ENCODE data around the gene MSS51.
"Not testable (repeated sequence)": the region's sequence is repeated elsewhere in the genome, so short reads cannot be mapped to it uniquely, and the experiment has no call there.

MSS51 gene

DNA sequence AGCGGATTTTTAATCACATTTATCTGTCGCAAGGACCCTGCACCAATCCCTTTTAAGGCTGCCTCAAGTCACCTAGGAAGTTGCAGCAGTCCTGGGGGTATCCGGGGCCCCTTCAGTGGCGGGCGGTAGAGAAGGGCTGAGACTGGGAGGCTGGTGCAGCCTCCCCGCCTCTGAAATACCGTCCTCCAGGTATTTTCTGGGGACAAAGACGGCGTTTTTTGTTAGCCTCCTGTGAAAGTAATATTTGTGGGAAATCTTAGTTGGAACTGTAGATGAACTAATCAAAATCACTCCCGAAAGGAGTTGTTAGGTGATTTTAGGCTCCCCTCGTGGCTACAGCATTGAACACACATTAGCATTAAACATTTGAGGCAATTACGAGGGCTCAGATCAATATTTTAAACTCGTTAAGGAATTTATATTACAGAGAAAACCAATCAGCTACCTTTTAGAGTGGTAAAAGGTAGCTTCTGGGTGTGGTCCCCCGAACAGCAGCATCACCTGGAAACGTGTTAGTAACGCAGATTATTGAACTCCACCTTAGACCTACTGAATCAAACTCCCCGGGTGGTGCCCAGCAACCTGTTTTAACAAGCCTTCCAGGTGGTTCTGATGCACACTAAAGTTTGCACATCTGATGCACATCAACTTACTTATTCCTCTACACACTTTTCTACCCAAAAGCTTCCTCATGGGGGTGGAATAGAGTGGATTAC lies 19.0 kb downstream of the MSS51 start:
- DNase-seq (ENCODE audit: low read depth in 2 of 2) = no peak

DNA sequence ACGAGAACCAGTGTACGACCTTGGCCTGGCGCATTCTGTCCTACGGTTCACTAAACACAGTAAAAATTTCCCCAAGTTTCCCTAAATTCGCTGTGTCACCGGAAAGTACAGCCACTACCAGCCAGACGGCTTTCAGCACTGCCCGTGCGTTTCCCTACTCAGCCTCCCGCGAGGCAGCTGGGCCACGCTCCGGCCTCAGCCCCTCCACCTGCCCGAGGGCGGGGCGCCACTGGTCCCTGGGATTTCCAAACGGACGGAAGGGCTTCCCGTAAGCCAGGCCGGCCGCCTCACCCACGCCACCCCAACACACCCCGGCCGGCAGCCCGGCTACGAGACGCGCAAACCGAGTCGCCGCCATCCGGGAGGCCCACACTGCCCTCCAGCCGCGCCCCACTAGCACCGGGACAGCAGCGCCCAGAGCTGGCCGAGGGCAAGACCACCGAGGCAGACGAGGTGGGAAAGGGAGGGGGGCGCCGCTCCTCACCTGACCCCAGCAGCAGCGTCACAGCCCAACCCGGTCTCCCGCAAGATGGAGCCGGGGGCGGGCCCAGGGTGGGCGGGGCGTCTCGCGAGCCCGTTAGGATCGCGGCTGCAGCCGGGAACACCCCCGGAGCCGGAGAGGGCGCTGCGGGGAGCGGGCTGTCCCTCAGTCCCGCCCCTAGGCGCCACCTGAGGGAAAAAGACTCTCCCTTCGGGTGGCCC lies 19.7 kb downstream of the MSS51 start, which contains the start of gene ANXA7:
TSS of gene ANXA7 (minus strand) at position 531 of the 702 bp plus-strand sequence. CDS start 13,202 bp downstream, outside the sequence.
- peak; percentile 94 to 95 for DNase-seq (ENCODE audit: low read depth in 2 of 2)

DNA sequence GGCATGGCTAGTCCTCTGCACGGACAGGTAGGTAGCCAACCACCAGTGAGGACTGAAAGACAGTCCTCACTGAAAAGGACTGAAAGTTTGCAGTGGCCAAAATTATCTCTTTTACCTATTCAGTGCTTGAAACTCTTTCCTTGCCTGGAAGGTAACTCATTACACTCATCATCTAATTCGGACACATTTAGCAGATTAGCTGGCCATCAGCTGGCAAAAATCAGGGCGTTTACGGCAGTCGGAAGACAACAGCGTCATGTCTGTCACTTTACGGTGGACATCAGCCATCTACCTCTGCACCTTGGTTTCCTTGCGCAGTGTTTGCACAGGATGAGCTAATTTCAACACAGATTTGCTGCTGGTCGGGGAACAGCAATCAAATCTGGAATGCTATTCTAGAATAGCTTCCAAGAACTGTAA lies 20.2 kb downstream of the MSS51 start:
- DNase-seq (ENCODE audit: low read depth in 2 of 2) = peak; percentile 26 to 32

DNA sequence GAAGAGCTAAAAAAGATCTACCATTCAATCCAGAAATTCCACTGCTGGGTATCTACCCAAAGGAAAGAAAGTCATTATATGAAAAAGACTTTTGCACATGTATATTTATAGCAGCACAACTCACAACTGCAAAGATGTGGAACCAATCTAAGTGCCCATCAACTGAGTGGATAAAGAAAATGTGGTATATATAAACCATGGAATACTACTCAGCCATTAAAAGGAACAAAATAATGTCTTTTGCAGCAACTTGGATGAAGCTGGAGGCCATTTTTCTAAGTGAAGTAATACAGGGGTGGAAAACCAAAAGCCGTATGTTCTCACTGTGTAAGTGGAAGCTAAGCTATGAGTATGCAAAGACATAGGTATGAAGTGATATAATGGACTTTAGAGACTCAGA lies 22.5 kb downstream of the MSS51 start:
- no peak for DNase-seq (ENCODE audit: low read depth in 2 of 2)

DNA sequence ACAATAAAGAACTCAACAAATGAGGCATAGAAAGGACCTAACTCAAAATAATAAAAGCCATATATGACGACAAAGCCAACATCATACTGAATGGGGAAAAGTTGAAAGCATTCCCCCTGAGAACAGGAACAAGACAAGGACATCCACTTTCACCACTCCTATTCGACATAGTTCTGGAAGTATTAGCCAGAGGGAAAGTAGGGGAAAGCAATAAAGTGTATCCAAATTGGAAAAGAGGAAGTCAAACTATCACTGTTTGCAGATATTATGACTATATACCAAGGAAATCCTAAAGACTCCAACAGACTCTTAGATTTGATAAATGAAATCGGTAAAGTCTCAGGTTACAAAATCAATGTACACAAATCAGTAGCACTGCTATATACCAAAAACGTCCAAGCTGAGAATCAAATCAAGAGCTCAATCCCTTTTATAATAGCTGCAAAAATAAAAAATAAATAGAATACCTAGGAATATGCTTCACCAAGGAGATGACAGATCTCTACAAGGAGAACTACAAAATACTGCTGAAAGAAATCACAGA lies 24.3 kb downstream of the MSS51 start:
- no peak for DNase-seq (ENCODE audit: low read depth in 2 of 2)

DNA sequence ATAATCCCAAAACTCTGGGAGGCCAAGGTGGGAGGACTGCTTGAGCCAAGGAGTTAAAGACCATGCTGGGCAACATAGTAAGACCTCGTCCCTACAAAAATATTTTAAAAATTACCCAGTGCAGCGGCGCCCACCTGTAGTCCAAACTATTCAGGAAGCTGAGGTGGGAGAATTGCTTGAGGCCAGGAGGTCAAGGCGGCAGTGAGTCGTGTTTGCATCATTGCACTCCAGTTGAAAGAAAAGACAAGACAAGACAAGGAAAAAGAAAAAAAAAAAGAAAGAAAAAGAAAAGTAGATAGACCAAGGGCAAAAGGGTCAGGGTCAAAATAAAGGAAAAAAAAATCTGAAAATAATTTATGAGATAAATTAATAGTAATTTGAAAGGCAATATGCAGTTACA lies 25.3 kb downstream of the MSS51 start:
- no peak for DNase-seq (ENCODE audit: low read depth in 2 of 2)

DNA sequence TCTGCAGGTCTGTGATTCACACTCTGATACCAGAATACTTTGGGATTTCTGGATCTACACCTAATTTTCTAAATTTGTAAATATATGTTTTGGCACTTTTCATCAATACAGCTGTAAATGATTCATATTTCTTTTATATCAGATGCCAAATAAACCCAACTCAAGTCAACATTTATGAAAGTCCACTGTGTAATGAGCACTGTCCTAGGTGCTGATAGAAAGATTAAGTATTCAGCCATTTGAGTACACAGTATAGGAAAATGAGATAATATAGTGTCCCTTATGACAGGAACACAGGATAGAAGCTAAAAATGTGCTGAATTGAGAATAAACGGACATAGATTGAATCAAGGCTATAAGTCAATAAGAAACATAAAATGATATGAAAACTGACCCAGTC lies 25.9 kb downstream of the MSS51 start:
- no peak for DNase-seq (ENCODE audit: low read depth in 2 of 2)

DNA sequence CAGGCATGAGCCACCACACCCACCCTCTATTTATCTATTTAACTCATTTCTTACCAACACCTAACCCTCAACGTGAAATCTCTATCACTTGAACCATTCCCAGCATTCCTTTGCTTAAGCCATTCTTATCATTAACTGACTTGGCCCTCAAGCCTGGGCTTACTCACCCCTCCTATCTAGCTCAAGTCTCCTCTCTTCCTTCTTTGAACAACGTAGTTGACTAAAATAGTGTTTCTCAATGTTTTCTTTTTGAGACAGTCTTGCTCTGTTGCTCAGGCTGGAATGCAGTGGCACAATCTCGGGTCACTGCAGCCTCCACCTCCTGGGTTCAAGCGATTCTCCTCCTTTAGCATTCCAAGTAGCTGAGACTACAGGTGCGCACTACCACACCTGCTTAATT lies 26.5 kb downstream of the MSS51 start:
- no peak for DNase-seq (ENCODE audit: low read depth in 2 of 2)

DNA sequence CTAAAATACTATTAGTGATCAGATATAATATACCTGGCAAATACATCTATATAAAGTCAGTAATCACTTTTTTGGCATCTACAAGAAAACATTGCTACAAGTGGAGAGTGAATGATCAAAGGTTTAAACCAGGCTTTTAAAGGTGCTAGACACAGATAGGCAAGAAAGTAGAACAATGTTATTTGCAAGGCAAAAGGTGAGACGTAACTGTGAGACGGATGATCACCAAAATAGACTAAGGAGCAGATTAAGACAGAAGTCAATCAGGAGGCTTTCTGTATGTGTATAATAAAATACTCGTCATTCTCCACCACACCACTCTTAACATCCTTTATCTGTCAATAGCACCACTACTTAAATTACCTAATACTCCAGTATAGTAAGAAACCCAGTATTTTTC lies 27.8 kb downstream of the MSS51 start:
- no peak for DNase-seq (ENCODE audit: low read depth in 2 of 2)

DNA sequence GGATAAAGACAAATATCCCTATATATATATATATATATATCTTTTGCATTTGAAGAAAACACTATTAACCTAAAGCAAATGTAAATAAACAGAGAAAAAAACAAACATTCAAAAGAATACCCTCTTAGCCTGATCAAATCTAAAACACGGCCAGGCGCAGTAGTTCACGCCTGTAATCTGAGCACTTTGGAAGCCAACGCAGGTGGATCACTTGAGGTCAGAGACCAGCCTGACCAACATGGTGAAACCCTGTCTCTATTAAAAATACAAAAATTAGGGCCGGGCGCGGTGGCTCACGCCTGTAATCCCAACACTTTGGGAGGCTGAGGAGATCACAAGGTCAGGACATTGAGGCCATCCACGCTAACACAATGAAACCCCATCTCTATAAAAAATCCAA lies 28.7 kb downstream of the MSS51 start:
- no peak for DNase-seq (ENCODE audit: low read depth in 2 of 2)

DNA sequence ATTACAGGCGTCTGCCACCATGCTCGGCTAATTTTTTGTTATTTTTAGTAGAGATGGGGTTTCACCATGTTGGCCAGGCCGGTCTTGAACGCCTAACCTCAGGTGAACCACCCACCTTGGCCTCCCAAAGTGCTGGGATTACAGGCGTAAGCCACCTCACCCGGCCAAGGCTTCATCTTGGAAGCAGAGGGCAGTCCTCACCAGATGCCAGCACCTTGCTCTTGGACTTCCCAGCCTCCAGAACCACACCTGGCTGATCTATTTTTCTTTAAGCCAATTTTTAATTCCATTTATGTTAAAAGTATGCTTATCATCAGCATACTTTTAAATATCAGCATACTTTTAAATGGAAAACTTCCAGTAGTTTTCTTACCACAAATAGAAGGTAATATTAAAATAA lies 31.7 kb downstream of the MSS51 start:
- DNase-seq (ENCODE audit: low read depth in 2 of 2) = no peak

DNA sequence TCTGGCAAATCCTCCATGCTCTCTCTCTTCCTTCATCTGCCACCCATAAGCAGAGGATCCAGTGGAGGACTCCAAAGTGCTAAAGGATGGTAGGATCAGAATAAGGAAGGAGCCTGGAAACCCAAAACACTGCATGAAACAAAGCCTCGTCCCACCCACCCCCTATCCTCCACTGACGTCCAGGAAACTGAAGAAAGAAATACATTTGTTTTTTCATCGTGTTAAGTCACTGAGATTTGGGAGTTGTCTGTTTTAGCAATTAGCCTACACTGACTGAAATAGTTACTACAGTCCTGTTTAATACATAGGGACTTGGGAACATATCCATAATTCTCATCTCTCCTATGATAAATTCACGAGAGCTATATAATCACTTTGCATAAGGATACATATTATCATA lies 34.3 kb downstream of the MSS51 start:
- DNase-seq (ENCODE audit: low read depth in 2 of 2) = no peak

DNA sequence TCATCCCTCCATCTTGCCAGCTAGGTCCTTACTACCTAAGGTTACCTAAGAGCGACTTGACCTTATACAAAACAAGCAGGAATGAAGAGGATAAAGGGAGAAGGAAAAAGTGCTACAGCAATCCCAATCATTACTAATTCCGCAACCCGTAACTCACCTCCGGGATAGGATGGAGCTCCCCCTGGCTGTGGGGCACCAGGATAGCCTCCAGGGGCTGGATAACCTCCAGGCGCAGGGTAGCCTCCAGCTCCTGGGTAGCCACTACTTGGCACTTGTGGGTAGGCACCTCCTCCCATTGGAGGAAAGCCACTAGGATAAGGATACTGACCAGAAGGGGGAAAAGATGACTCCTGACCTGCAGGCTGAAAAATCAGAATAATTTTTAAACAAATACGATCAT lies 35.3 kb downstream of the MSS51 start:
- DNase-seq (ENCODE audit: low read depth in 2 of 2) = no peak

DNA sequence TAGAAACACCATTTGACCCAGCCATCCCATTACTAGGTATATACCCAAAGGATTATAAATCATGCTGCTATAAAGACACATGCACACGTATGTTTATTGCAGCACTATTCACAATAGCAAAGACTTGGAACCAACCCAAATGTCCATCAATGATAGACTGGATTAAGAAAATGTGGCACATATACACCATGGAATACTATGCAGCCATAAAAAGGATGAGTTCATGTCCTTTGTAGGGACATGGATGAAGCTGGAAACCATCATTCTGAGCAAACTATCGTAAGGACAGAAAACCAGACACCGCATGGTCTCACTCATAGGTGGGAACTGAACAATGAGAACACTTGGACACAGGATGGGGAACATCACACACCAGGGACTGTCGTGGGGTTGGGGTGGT lies 39.0 kb downstream of the MSS51 start:
- DNase-seq (ENCODE audit: low read depth in 2 of 2) = not testable (repeated sequence)

DNA sequence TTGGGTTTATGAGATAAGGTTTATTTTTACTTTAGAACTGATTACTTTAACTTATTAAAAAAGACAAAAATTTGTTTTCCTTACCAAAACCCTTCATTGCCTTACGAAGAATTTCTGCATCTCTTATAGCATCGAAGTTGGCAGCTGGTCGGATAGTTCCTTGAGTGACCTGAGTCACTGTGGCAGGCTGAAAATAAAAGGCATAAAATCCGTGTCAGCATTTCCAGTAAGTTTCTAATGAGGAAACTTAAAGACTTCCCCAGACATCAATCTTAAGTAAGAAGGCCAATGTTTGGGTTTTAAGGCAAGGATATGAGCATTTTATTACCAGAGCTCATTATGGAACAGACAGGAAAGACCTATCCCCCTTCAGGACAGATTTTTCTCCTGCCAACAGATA lies 45.1 kb downstream of the MSS51 start:
- no peak for DNase-seq (ENCODE audit: low read depth in 2 of 2)

DNA sequence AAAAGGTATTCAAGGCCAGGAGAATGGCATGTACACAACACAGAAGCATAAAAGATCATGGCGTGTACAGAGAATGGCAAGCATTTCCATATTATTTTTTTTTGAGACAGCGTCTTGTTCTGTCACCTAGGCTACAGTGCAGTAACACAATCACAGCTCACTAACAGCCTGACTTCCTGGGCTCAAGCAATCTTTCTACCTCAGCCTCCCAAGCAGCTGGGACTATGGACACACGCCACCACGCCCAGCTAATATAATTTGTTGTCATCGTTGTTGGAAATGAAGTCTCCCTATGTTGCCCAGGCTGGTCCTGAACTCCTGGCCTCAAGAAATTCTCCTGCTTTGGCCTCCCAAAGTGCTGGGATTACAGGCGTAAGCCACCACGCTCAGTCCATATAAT lies 46.8 kb downstream of the MSS51 start:
- no peak for DNase-seq (ENCODE audit: low read depth in 2 of 2)

DNA sequence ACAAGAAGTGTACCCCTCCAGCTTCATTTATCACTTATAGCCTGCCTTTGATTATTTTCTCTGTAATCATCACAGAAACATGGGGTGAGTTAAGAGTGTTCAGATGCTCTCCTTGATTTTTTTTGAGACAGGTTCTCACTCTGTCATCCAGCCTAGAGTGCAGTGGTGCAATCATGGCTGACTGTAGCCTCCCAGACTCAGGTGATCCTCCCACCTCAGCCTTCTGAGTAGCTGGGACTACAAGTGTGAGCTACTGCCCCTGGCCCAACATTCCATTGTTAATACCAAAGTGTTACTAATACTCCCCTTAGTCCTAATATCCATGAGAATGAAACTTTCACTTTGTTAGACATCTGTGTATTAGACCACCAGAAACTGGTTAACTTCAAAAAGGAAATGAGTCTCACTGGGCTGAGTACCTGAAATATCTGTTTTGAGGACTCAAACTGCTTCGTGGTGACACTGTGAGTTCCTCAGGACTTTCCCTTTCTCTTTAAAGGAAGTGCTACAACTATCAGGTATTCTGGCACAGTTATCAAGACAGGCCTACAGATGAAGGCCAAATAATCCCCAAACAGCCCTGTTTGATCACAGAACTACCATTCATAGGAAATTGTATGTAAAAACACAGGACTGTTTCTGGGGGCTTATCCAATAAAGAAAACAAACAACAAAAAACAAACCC lies 54.2 kb downstream of the MSS51 start:
- no peak for DNase-seq (ENCODE audit: low read depth in 2 of 2)

DNA sequence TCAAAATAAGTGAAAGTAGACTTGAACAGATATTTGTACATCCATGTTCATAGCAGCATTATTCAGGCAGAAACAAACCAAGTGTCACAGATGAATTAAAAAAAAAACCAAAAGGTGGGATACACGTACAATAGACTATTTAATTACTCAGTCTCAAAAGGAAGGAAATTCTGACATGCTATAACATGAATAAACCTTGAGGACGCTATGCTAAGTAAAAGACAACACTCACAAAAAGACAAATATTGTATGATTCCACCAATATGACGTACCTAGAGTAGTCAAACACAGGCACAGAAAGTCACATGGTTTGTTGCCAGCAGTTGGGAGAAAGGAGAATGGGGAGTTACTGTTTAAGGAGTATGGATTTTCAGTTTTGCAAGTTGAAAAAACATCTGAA lies 56.7 kb downstream of the MSS51 start:
- no peak for DNase-seq (ENCODE audit: low read depth in 2 of 2)

Measured in stimulated activated CD4-positive, alpha-beta T cell treated with anti-CD3 and anti-CD28 coated beads, Interleukin-4, amount 100 ng/mL, for 48 hours (primary cell).